Measurements from ENCODE around the gene KMT2E.

The KMT2E gene

GRCh38 chr7:105131890-105132289 lies 117.9 kb downstream of the KMT2E start:
- H3K4me2 ChIP-seq (ENCODE audit: insufficient read depth, low read length), result no peak overlapping the region
- no peak overlapping the region for H3K27ac ChIP-seq (ENCODE audit: low read length)
- DNase-seq (no peak), ATAC-seq (ENCODE audit: insufficient read depth, low read depth) (no peak)
- H3K27me3 ChIP-seq (ENCODE audit: insufficient read depth, low read length, poor library complexity), result no peaks in the 10 kb centered on the region
- no peaks in the 10 kb centered on the region for H3K4me1 ChIP-seq (ENCODE audit: insufficient read depth, low read length)
- H3K36me3 ChIP-seq (ENCODE audit: insufficient read depth, low read length), result peaks cover 99% of the 10 kb centered on the region
- peaks cover 99% of the 10 kb centered on the region for H3K79me2 ChIP-seq (ENCODE audit: insufficient read depth, low read length)
- no peak overlapping the region for H3K4me3 ChIP-seq (ENCODE audit: low read depth in 1 of 2, low read length in 2 of 2)
- H3K9ac ChIP-seq (ENCODE audit: low read depth, low read length), result no peak overlapping the region
- H3K9me3 ChIP-seq (ENCODE audit: insufficient read depth, low read length, severe bottlenecking), result no peaks in the 10 kb centered on the region
- TF ChIP-seq, protein P1, sequence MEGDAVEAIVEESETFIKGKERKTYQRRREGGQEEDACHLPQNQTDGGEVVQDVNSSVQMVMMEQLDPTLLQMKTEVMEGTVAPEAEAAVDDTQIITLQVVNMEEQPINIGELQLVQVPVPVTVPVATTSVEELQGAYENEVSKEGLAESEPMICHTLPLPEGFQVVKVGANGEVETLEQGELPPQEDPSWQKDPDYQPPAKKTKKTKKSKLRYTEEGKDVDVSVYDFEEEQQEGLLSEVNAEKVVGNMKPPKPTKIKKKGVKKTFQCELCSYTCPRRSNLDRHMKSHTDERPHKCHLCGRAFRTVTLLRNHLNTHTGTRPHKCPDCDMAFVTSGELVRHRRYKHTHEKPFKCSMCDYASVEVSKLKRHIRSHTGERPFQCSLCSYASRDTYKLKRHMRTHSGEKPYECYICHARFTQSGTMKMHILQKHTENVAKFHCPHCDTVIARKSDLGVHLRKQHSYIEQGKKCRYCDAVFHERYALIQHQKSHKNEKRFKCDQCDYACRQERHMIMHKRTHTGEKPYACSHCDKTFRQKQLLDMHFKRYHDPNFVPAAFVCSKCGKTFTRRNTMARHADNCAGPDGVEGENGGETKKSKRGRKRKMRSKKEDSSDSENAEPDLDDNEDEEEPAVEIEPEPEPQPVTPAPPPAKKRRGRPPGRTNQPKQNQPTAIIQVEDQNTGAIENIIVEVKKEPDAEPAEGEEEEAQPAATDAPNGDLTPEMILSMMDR (IDR thresholded peaks at IDR 0.05; ENCODE audit: borderline replicate concordance, extremely low read depth, low read length, poor library complexity, severe bottlenecking), result no peak
- TF ChIP-seq EZH2 (IDR thresholded peaks at IDR 0.05; ENCODE audit: borderline replicate concordance, low read depth, low read length, severe bottlenecking), result no peak
- H4K20me1 ChIP-seq (ENCODE audit: insufficient read depth, low read length), result peaks cover 91% of the 10 kb centered on the region
- H2AFZ ChIP-seq (ENCODE audit: low read depth, low read length), result no peak overlapping the region

GRCh38 chr7:105132335-105132734 lies 118.3 kb downstream of the KMT2E start:
- H3K4me3 ChIP-seq (ENCODE audit: low read depth in 1 of 2, low read length in 2 of 2), result no peak overlapping the region
- no peak for DNase-seq
- peaks cover 99% of the 10 kb centered on the region for H3K79me2 ChIP-seq (ENCODE audit: insufficient read depth, low read length)
- no peak overlapping the region for H2AFZ ChIP-seq (ENCODE audit: low read depth, low read length)
- TF ChIP-seq EZH2 (IDR thresholded peaks at IDR 0.05; ENCODE audit: borderline replicate concordance, low read depth, low read length, severe bottlenecking), result no peak
- TF ChIP-seq, protein P1 (IDR thresholded peaks at IDR 0.05; ENCODE audit: borderline replicate concordance, extremely low read depth, low read length, poor library complexity, severe bottlenecking), result no peak
- H3K9ac ChIP-seq (ENCODE audit: low read depth, low read length), result no peak overlapping the region
- peaks cover 99% of the 10 kb centered on the region for H3K36me3 ChIP-seq (ENCODE audit: insufficient read depth, low read length)
- no peak for ATAC-seq (ENCODE audit: insufficient read depth, low read depth)
- no peak overlapping the region for H3K27ac ChIP-seq (ENCODE audit: low read length)
- peaks cover 91% of the 10 kb centered on the region for H4K20me1 ChIP-seq (ENCODE audit: insufficient read depth, low read length)
- H3K4me2 ChIP-seq (ENCODE audit: insufficient read depth, low read length), result no peak overlapping the region
- no peaks in the 10 kb centered on the region for H3K9me3 ChIP-seq (ENCODE audit: insufficient read depth, low read length, severe bottlenecking)
- H3K27me3 ChIP-seq (ENCODE audit: insufficient read depth, low read length, poor library complexity), result no peaks in the 10 kb centered on the region
- H3K4me1 ChIP-seq (ENCODE audit: insufficient read depth, low read length), result no peaks in the 10 kb centered on the region

GRCh38 chr7:105132835-105133234 lies 118.8 kb downstream of the KMT2E start:
- Histone ChIP-seq H3K36me3 (ENCODE audit: insufficient read depth, low read length) (peaks cover 99% of the 10 kb centered on the region), H3K27ac (ENCODE audit: low read length) (no peak overlapping the region), H3K9ac (ENCODE audit: low read depth, low read length) (no peak overlapping the region), H2AFZ (ENCODE audit: low read depth, low read length) (no peak overlapping the region), H3K79me2 (ENCODE audit: insufficient read depth, low read length) (peaks cover 99% of the 10 kb centered on the region), H3K4me2 (ENCODE audit: insufficient read depth, low read length) (no peak overlapping the region), H3K4me3 (ENCODE audit: low read depth in 1 of 2, low read length in 2 of 2) (no peak overlapping the region), H3K27me3 (ENCODE audit: insufficient read depth, low read length, poor library complexity) (no peaks in the 10 kb centered on the region), H4K20me1 (ENCODE audit: insufficient read depth, low read length) (peaks cover 92% of the 10 kb centered on the region), H3K4me1 (ENCODE audit: insufficient read depth, low read length) (no peaks in the 10 kb centered on the region), H3K9me3 (ENCODE audit: insufficient read depth, low read length, severe bottlenecking) (no peaks in the 10 kb centered on the region)
- DNase-seq (no peak), ATAC-seq (ENCODE audit: insufficient read depth, low read depth) (no peak)
- TF ChIP-seq EZH2 (IDR thresholded peaks at IDR 0.05; ENCODE audit: borderline replicate concordance, low read depth, low read length, severe bottlenecking), result no peak
- TF ChIP-seq, protein P1 (IDR thresholded peaks at IDR 0.05; ENCODE audit: borderline replicate concordance, extremely low read depth, low read length, poor library complexity, severe bottlenecking), result no peak

- Histone ChIP-seq H3K27ac (ENCODE audit: low read length) (no peak overlapping the region), H3K27me3 (ENCODE audit: insufficient read depth, low read length, poor library complexity) (no peaks in the 10 kb centered on the region), H3K36me3 (ENCODE audit: insufficient read depth, low read length) (peaks cover 99% of the 10 kb centered on the region), H3K4me3 (ENCODE audit: low read depth in 1 of 2, low read length in 2 of 2) (no peak overlapping the region), H3K4me1 (ENCODE audit: insufficient read depth, low read length) (no peaks in the 10 kb centered on the region), H3K9ac (ENCODE audit: low read depth, low read length) (no peak overlapping the region), H3K4me2 (ENCODE audit: insufficient read depth, low read length) (no peak overlapping the region), H3K9me3 (ENCODE audit: insufficient read depth, low read length, severe bottlenecking) (no peaks in the 10 kb centered on the region), H3K79me2 (ENCODE audit: insufficient read depth, low read length) (peaks cover 99% of the 10 kb centered on the region), H2AFZ (ENCODE audit: low read depth, low read length) (no peak overlapping the region), H4K20me1 (ENCODE audit: insufficient read depth, low read length) (peaks cover 92% of the 10 kb centered on the region)
- ATAC-seq (ENCODE audit: insufficient read depth, low read depth) (no peak), DNase-seq (no peak)
- TF ChIP-seq, protein P1 (IDR thresholded peaks at IDR 0.05; ENCODE audit: borderline replicate concordance, extremely low read depth, low read length, poor library complexity, severe bottlenecking), result no peak
- no peak for TF ChIP-seq EZH2 (IDR thresholded peaks at IDR 0.05; ENCODE audit: borderline replicate concordance, low read depth, low read length, severe bottlenecking)
Measured at GRCh38 chr7:105133358-105133757, 119.4 kb downstream of the KMT2E start.
